Skin epidermis (tissue), 12 donors: ENCODE measurements around the gene CRYL1.
A peak's percentile ranks its signal among the peaks of the same experiment; 100 is the strongest.
"Not testable (repeated sequence)": the region's sequence is repeated elsewhere in the genome, so short reads cannot be mapped to it uniquely, and the experiment has no call there.

Experiments
- H3K27ac ChIP-seq, 21 experiments: fragments of 200-600 bp; sonication (generic) in 11 of 21; one replicate each; pipeline ENCODE4 v1.5.0; 2020; ENCODE audit warnings: mild to moderate bottlenecking in 3 of 21, inconsistent platforms in 2 of 21, moderate library complexity in 2 of 21
- H3K4me3 ChIP-seq, 7 experiments: fragments of 200-600 bp; sonication (generic) in 2 of 7; one replicate each; pipeline ENCODE4 v1.5.0; 2020; ENCODE audit warnings: inconsistent platforms in 2 of 7, mild to moderate bottlenecking in 2 of 7, moderate library complexity in 1 of 7

CRYL1 gene

GRCh38 chr13:20434210-20434609 is 91.4 kb downstream of the CRYL1 start:
- H3K27ac ChIP-seq, H3K4me3 ChIP-seq: not testable (repeated sequence)

GRCh38 chr13:20431687-20432384 is 93.8 kb downstream of the CRYL1 start:
- Histone ChIP-seq H3K4me3 (no peak overlapping the region), H3K27ac (peak overlapping the region in 8 of 21 experiments; percentile 2 to 82 (median 70))

- Histone ChIP-seq H3K27ac (peak overlapping the region in 12 of 21 experiments; percentile 35 to 82 (median 54)), H3K4me3 (no peak overlapping the region)
Observed at GRCh38 chr13:20431080-20431479, 94.6 kb downstream of the CRYL1 start.

- Histone ChIP-seq H3K27ac (peak overlapping the region in 15 of 21 experiments; percentile 19 to 82 (median 53)), H3K4me3 (no peak overlapping the region)
Observed at GRCh38 chr13:20430296-20430695, 95.4 kb downstream of the CRYL1 start.

- Histone ChIP-seq H3K27ac (peak overlapping the region in 11 of 21 experiments; percentile 20 to 82 (median 53)), H3K4me3 (no peak overlapping the region)
Observed at GRCh38 chr13:20429682-20430081, 96.0 kb downstream of the CRYL1 start.

- H3K4me3 ChIP-seq: no peak overlapping the region
- H3K27ac ChIP-seq: peak overlapping the region in 10 of 21 experiments; percentile 35 to 82 (median 68)
Observed at GRCh38 chr13:20428666-20429644, 96.7 kb downstream of the CRYL1 start.

- Histone ChIP-seq H3K27ac (peak overlapping the region in 10 of 21 experiments; percentile 5 to 90 (median 55)), H3K4me3 (no peak overlapping the region)
Observed at GRCh38 chr13:20426766-20427448, 98.8 kb downstream of the CRYL1 start.

- H3K27ac ChIP-seq: peak overlapping the region in 14 of 21 experiments; percentile 13 to 90 (median 55)
- no peak overlapping the region for H3K4me3 ChIP-seq
Observed at GRCh38 chr13:20425819-20426219, 99.8 kb downstream of the CRYL1 start.

- Histone ChIP-seq H3K27ac (peak overlapping the region in 12 of 21 experiments; percentile 23 to 90 (median 60)), H3K4me3 (no peak overlapping the region)
Observed at GRCh38 chr13:20424949-20425348, 100.7 kb downstream of the CRYL1 start.

GRCh38 chr13:20424559-20424852 is 101.2 kb downstream of the CRYL1 start:
- Histone ChIP-seq H3K27ac (peak overlapping the region in 11 of 21 experiments; percentile 19 to 90 (median 51)), H3K4me3 (no peak overlapping the region)

GRCh38 chr13:20422362-20422761 is 103.3 kb downstream of the CRYL1 start:
- peak overlapping the region in 1 of 21 experiments; percentile 90 for H3K27ac ChIP-seq
- no peak overlapping the region for H3K4me3 ChIP-seq

- Histone ChIP-seq H3K4me3 (no peak overlapping the region), H3K27ac (peak overlapping the region in 5 of 21 experiments; percentile 23 to 76 (median 63))
Observed at GRCh38 chr13:20420938-20421337, 104.7 kb downstream of the CRYL1 start.

- peak overlapping the region in 12 of 21 experiments; percentile 22 to 81 (median 54) for H3K27ac ChIP-seq
Observed at GRCh38 chr13:20418953-20419352, 106.7 kb downstream of the CRYL1 start.

GRCh38 chr13:20416223-20416745 is 109.4 kb downstream of the CRYL1 start:
- no peak overlapping the region for H3K4me3 ChIP-seq
- peak overlapping the region in 7 of 21 experiments; percentile 3 to 80 (median 39) for H3K27ac ChIP-seq

More at GRCh38 chr13:20418953-20419352, 106.7 kb downstream of the CRYL1 start:
- no peak overlapping the region for H3K4me3 ChIP-seq

- Histone ChIP-seq H3K4me3 (no peak overlapping the region), H3K27ac (peak overlapping the region in 3 of 21 experiments; percentile 80 to 84 (median 81))
Observed at GRCh38 chr13:20415694-20416107, 110.0 kb downstream of the CRYL1 start.

- no peak overlapping the region for H3K4me3 ChIP-seq
- peak overlapping the region in 16 of 21 experiments; percentile 16 to 84 (median 44) for H3K27ac ChIP-seq
Observed at GRCh38 chr13:20415306-20415679, 110.4 kb downstream of the CRYL1 start.

- H3K27ac ChIP-seq: peak overlapping the region in 17 of 21 experiments; percentile 6 to 84 (median 41)
- H3K4me3 ChIP-seq: no peak overlapping the region
Observed at GRCh38 chr13:20414546-20415305, 110.9 kb downstream of the CRYL1 start.

- peak overlapping the region in 2 of 21 experiments; percentile 2 to 45 for H3K27ac ChIP-seq
Observed at GRCh38 chr13:20412691-20413355, 112.8 kb downstream of the CRYL1 start.

More at GRCh38 chr13:20412691-20413355, 112.8 kb downstream of the CRYL1 start:
- H3K4me3 ChIP-seq: no peak overlapping the region
